ENCODE measurements around the gene C2orf76.

- TF ChIP-seq CTCF (IDR thresholded peaks at IDR 0.05) = no peak
- TF ChIP-seq POLR2A (IDR thresholded peaks at IDR 0.05) = no peak
- TF ChIP-seq EP300 (IDR thresholded peaks at IDR 0.05; ENCODE audit: low read depth) = no peak
- TF ChIP-seq POLR2AphosphoS5 (IDR thresholded peaks at IDR 0.05) = no peak
Measured at GRCh38 chr2:119409506-119409905, 42.9 kb upstream of the C2orf76 start.
